ENCODE results near the gene SPRY1.

- peak; percentile 49 to 90 (median 88) for TF ChIP-seq POLR2A (IDR thresholded peaks at IDR 0.05)
- peak in 1 of 7 experiments; percentile 4 for TF ChIP-seq CTCF (IDR thresholded peaks at IDR 0.05)
These were observed at the start of gene SPRY1 for GRCh38 chr4:123396307-123397143.

Measured in body of pancreas (tissue), 4 donors.